Liver (tissue), 9 donors: ENCODE results near the gene AK5. TPM values are rescaled to one million over a fixed set of nuclear protein-coding genes. Genes with fewer than 3 reads are reported as not detected.

Experiments used
- DNase-seq: peaks from one replicate; pipeline ENCODE4 v3.0.0-alpha.2; 2017; ENCODE audit warnings: low spot score
- H3K27ac ChIP-seq, 2 donors: one replicate each; pipeline ENCODE4 v1.7.0; 2013; ENCODE audit warnings: inconsistent platforms in 2 of 2, low read length in 2 of 2, control low read depth in 1 of 2, low read depth in 1 of 2, mild to moderate bottlenecking in 1 of 2
- H3K27me3 ChIP-seq, 4 donors: one replicate each; pipeline versions ENCODE4 v1.6.1 to v1.7.0; 2013; ENCODE audit warnings: low read length in 3 of 4, inconsistent platforms in 1 of 4, mild to moderate bottlenecking in 1 of 4, moderate library complexity in 1 of 4; ENCODE audit not compliant: control insufficient read depth in 4 of 4, insufficient read depth in 4 of 4
- H3K36me3 ChIP-seq, 4 donors: one replicate each; pipeline versions ENCODE4 v1.6.1 to v1.7.0; 2013; ENCODE audit warnings: low read length in 3 of 4, mild to moderate bottlenecking in 3 of 4, low read depth in 1 of 4, moderate library complexity in 1 of 4; ENCODE audit not compliant: control insufficient read depth in 4 of 4, insufficient read depth in 3 of 4
- H3K4me1 ChIP-seq, 4 donors: one replicate each; pipeline versions ENCODE4 v1.6.1 to v1.7.0; 2013; ENCODE audit warnings: low read length in 3 of 4, mild to moderate bottlenecking in 3 of 4, moderate library complexity in 1 of 4; ENCODE audit not compliant: control insufficient read depth in 4 of 4, insufficient read depth in 4 of 4
- H3K4me3 ChIP-seq, 3 donors: one replicate each; pipeline versions ENCODE4 v1.6.1 to v1.7.0; 2013; ENCODE audit warnings: low read length in 3 of 3, control low read depth in 1 of 3, low read depth in 1 of 3, mild to moderate bottlenecking in 1 of 3
- H3K9ac ChIP-seq, 2 donors: one replicate each; pipeline ENCODE4 v1.7.0; 2013; ENCODE audit warnings: low read length in 2 of 2, mild to moderate bottlenecking in 2 of 2, moderate library complexity in 2 of 2, control low read depth in 1 of 2, low read depth in 1 of 2
- H3K9me3 ChIP-seq, 4 donors: one replicate each; pipeline versions ENCODE4 v1.6.1 to v1.7.0; 2013; ENCODE audit warnings: low read length in 3 of 4; ENCODE audit not compliant: control insufficient read depth in 4 of 4
- EGR1 ChIP-seq, 2 donors: IDR thresholded peaks; 2 replicates each; pipeline ENCODE4 v1.6.1; 2016 to 2018; ENCODE audit warnings: antibody characterized with exemption in 2 of 2, low read depth in 2 of 2
- FOXA1 ChIP-seq: IDR thresholded peaks from 2 replicates; pipeline ENCODE4 v1.6.1; 2016; ENCODE audit warnings: antibody characterized with exemption
- FOXA2 ChIP-seq: IDR thresholded peaks from 2 replicates; pipeline ENCODE4 v1.6.1; 2016; ENCODE audit warnings: antibody characterized with exemption
- GABPA ChIP-seq, 2 donors: IDR thresholded peaks in 1 of 2; conservative IDR thresholded peaks in 1 of 2; 2 replicates each; pipeline ENCODE4 v1.6.1; 2016; ENCODE audit warnings: antibody characterized with exemption in 2 of 2, mild to moderate bottlenecking in 1 of 2, moderate library complexity in 1 of 2
- HNF4A ChIP-seq, 2 donors: conservative IDR thresholded peaks; 2 replicates each; pipeline ENCODE4 v1.6.1; 2016; ENCODE audit warnings: antibody characterized with exemption in 2 of 2, mild to moderate bottlenecking in 2 of 2
- HNF4G ChIP-seq: IDR thresholded peaks from 2 replicates; pipeline ENCODE4 v1.6.1; 2016; ENCODE audit warnings: antibody characterized with exemption
- JUND ChIP-seq, 2 donors: IDR thresholded peaks; 2 replicates each; pipeline ENCODE4 v1.6.1; 2016; ENCODE audit warnings: antibody characterized with exemption in 2 of 2
- NR2F2 ChIP-seq: IDR thresholded peaks from 2 replicates; pipeline ENCODE4 v1.6.1; 2016; ENCODE audit warnings: antibody characterized with exemption
- RAD21 ChIP-seq, 2 donors: IDR thresholded peaks; 2 replicates each; pipeline ENCODE4 v1.6.1; 2016; ENCODE audit warnings: antibody characterized with exemption in 2 of 2, mild to moderate bottlenecking in 2 of 2
- REST ChIP-seq: IDR thresholded peaks from 2 replicates; pipeline ENCODE4 v1.6.1; 2016; ENCODE audit warnings: antibody characterized with exemption, mild to moderate bottlenecking
- TAF1 ChIP-seq: conservative IDR thresholded peaks from 2 replicates; pipeline ENCODE4 v1.6.1; 2016; ENCODE audit warnings: antibody characterized with exemption, mild to moderate bottlenecking
- YY1 ChIP-seq: IDR thresholded peaks from 2 replicates; pipeline ENCODE4 v1.6.1; 2016; ENCODE audit warnings: antibody characterized with exemption, mild to moderate bottlenecking
- WGBS: extraction: QIAGEN DNeasy Blood & Tissue Kit; methylation state at CpG from one replicate; pipeline ENCODE4 v1.1.7; 2013; 5-methylcytosine and 5-hydroxymethylcytosine counted together
- polyA plus RNA-seq, 2 donors: library from polyadenylated mRNA; stranded (reverse) in 1 of 2; unstranded in 1 of 2; fragments of 200-250 nt in 1 of 2; fragments of >200 nt in 1 of 2; fragmentation: Nextera tagmentation in 1 of 2; extraction: Ambion mirVana in 1 of 2; gene quantifications; one replicate each; pipeline versions ENCODE4 v1.2.1 to v1.2.3, GENCODE V29; 2013 to 2015
- total RNA-seq, 2 donors: library from RNA; depleted of rRNA; stranded (reverse); fragments of >200 nt; gene quantifications; one replicate each; pipeline ENCODE4 v1.2.3, GENCODE V29; 2014
- TF ChIP-seq, protein P1 (sequence below): IDR thresholded peaks from 2 replicates; pipeline ENCODE4 v1.6.1; 2016; ENCODE audit warnings: antibody characterized with exemption
- TF ChIP-seq, protein P2 (sequence below): IDR thresholded peaks from 2 replicates; pipeline ENCODE4 v1.6.1; 2016; ENCODE audit warnings: antibody characterized with exemption
- TF ChIP-seq, protein P3 (sequence below): IDR thresholded peaks from 2 replicates; pipeline ENCODE4 v1.6.1; 2016; ENCODE audit warnings: antibody characterized with exemption
- donor health status: healthy.
- donor health status: healthy.
- donor health status: healthy.
- donor health status: healthy.
- donor health status: healthy.

Gene AK5
- total and polyA plus RNA-seq, 4 donors: 0.12 to 0.33 (median 0.23) TPM

- Histone ChIP-seq H3K4me3 (no peak overlapping the region), H3K27me3 (no peaks in the 10 kb centered on the region), H3K9me3 (no peaks in the 10 kb centered on the region), H3K36me3 (no peaks in the 10 kb centered on the region), H3K27ac (no peak overlapping the region), H3K9ac (no peak overlapping the region), H3K4me1 (no peaks in the 10 kb centered on the region)
- no peak for DNase-seq
- TF ChIP-seq GABPA (IDR thresholded peaks at IDR 0.05 in 1 of 2, conservative IDR thresholded peaks at IDR 0.05 in 1 of 2): no peak
- TF ChIP-seq HNF4G: no peak
- no peak for TF ChIP-seq RAD21 (IDR thresholded peaks at IDR 0.05)
- WGBS: 78% methylated on average over 3 of the region's 3 CpGs
Observed at GRCh38 chr1:77382366-77382765, 100.5 kb downstream of the AK5 start.

GRCh38 chr1:77383236-77383635 lies 101.4 kb downstream of the AK5 start:
- Histone ChIP-seq H3K27me3 (no peaks in the 10 kb centered on the region), H3K4me1 (no peaks in the 10 kb centered on the region), H3K9ac (no peak overlapping the region), H3K9me3 (no peaks in the 10 kb centered on the region), H3K36me3 (no peaks in the 10 kb centered on the region), H3K4me3 (no peak overlapping the region), H3K27ac (no peak overlapping the region)
- WGBS: 80% methylated on average over 1 of the region's 1 CpG
- DNase-seq: no peak
- TF ChIP-seq FOXA2 (no peak), GABPA (IDR thresholded peaks at IDR 0.05 in 1 of 2, conservative IDR thresholded peaks at IDR 0.05 in 1 of 2) (no peak), NR2F2 (no peak), EGR1 (IDR thresholded peaks at IDR 0.05; ENCODE audit: low read depth in 2 of 2) (no peak)

DNA sequence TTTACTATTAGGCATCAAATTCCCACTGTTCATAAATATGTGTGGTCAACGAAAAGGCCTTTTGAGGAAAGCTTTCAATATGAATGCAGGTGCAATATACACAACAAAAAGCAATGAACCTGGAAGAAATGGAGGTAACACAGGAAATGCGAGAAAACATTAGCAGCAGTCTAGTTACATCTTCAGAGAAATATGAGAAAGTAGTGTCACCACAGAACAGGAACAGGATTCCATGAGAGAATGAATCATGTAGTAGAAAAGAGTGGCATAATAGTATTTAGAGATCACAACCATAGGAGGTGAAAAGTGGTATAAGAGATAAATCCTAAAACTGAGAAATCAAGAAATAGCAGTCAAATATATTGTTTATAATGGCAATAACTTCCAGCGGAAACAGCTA lies 103.7 kb downstream of the AK5 start:
- DNase-seq: no peak
- 89% methylated on average over 3 of the region's 3 CpGs for WGBS
- Histone ChIP-seq H3K27me3 (no peaks in the 10 kb centered on the region), H3K36me3 (no peaks in the 10 kb centered on the region), H3K27ac (no peak overlapping the region), H3K4me1 (no peaks in the 10 kb centered on the region), H3K9me3 (no peaks in the 10 kb centered on the region), H3K4me3 (no peak overlapping the region), H3K9ac (no peak overlapping the region)
- TF ChIP-seq EGR1 (IDR thresholded peaks at IDR 0.05; ENCODE audit: low read depth in 2 of 2) (no peak), RAD21 (IDR thresholded peaks at IDR 0.05) (no peak), GABPA (IDR thresholded peaks at IDR 0.05 in 1 of 2, conservative IDR thresholded peaks at IDR 0.05 in 1 of 2) (no peak), TAF1 (no peak), REST (no peak), YY1 (no peak), HNF4A (conservative IDR thresholded peaks at IDR 0.05) (no peak), FOXA1 (no peak), JUND (IDR thresholded peaks at IDR 0.05) (no peak), HNF4G (no peak), FOXA2 (no peak)
- TF ChIP-seq, protein P1, sequence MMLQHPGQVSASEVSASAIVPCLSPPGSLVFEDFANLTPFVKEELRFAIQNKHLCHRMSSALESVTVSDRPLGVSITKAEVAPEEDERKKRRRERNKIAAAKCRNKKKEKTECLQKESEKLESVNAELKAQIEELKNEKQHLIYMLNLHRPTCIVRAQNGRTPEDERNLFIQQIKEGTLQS: no peak
- TF ChIP-seq, protein P2, sequence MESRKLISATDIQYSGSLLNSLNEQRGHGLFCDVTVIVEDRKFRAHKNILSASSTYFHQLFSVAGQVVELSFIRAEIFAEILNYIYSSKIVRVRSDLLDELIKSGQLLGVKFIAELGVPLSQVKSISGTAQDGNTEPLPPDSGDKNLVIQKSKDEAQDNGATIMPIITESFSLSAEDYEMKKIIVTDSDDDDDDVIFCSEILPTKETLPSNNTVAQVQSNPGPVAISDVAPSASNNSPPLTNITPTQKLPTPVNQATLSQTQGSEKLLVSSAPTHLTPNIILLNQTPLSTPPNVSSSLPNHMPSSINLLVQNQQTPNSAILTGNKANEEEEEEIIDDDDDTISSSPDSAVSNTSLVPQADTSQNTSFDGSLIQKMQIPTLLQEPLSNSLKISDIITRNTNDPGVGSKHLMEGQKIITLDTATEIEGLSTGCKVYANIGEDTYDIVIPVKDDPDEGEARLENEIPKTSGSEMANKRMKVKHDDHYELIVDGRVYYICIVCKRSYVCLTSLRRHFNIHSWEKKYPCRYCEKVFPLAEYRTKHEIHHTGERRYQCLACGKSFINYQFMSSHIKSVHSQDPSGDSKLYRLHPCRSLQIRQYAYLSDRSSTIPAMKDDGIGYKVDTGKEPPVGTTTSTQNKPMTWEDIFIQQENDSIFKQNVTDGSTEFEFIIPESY: no peak
- TF ChIP-seq, protein P3, sequence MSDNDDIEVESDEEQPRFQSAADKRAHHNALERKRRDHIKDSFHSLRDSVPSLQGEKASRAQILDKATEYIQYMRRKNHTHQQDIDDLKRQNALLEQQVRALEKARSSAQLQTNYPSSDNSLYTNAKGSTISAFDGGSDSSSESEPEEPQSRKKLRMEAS: no peak
